G401 (cell line): ENCODE data around the gene MTUS2. TPM values are rescaled to one million over a fixed set of nuclear protein-coding genes. Genes with fewer than 3 reads are reported as not detected.

Experiments
- DNase-seq: peaks from one replicate; pipeline ENCODE4 v3.0.0-alpha.2; 2015; ENCODE audit warnings: low spot score
- in situ Hi-C: cut with HindIII; loops from 2 replicates; pipeline ENCODE4 v1.10.0; 2016; ENCODE audit warnings: low sequenced_read_pairs, mixed read lengths
- total RNA-seq: library from RNA; depleted of rRNA; stranded (reverse); fragments of >200 nt; shearing (Covaris generic); gene quantifications from 2 replicates; pipeline ENCODE4 v1.2.3, GENCODE V29; 2014; rRNA removed

MTUS2 gene
- total RNA-seq: under 0.01 TPM in 1 of 2 replicates, not detected in the other

GRCh38 chr13:28820099-28821051, at the start of gene MTUS2:
TSS of gene MTUS2 (plus strand) at chr13:28820339.
- in situ Hi-C loops: no loop called here

GRCh38 chr13:28778308-28779215, 41.6 kb upstream of the MTUS2 start:
- DNase-seq: no peak
- in situ Hi-C loops: no loop called here

More at GRCh38 chr13:28820099-28821051, at the start of gene MTUS2:
- DNase-seq: peak; percentile 81

- DNase-seq: peak; percentile 10
- in situ Hi-C loops: no loop called here
Measured at GRCh38 chr13:28792992-28793391, 27.1 kb upstream of the MTUS2 start.

GRCh38 chr13:28794396-28794795, 25.7 kb upstream of the MTUS2 start:
- in situ Hi-C loops: no loop called here
- DNase-seq: no peak

- in situ Hi-C loops: no loop called here
- DNase-seq: no peak
Measured at GRCh38 chr13:28796938-28797257, 23.2 kb upstream of the MTUS2 start.

GRCh38 chr13:28805193-28805819, 14.8 kb upstream of the MTUS2 start:
- in situ Hi-C loops: no loop called here
- DNase-seq: no peak

GRCh38 chr13:28817204-28817603, 2.9 kb upstream of the MTUS2 start:
- DNase-seq: no peak
- in situ Hi-C loops: no loop called here

- in situ Hi-C loops: no loop called here
- peak; percentile 41 for DNase-seq
Measured at GRCh38 chr13:28819046-28819730, 951 bp upstream of the MTUS2 start.

GRCh38 chr13:28819735-28820098, 422 bp upstream of the MTUS2 start:
- DNase-seq: peak; percentile 64

GRCh38 chr13:28822151-28822550, 2.0 kb downstream of the MTUS2 start:
- in situ Hi-C loops: no loop called here
- DNase-seq: peak; percentile 78

More at GRCh38 chr13:28819735-28820098, 422 bp upstream of the MTUS2 start:
- in situ Hi-C loops: no loop called here

- in situ Hi-C loops: no loop called here
- peak; percentile 64 for DNase-seq
Measured at GRCh38 chr13:28822801-28823200, 2.7 kb downstream of the MTUS2 start.

- in situ Hi-C loops: no loop called here
- DNase-seq: no peak
Measured at GRCh38 chr13:28825379-28825778, 5.2 kb downstream of the MTUS2 start.

- in situ Hi-C loops: no loop called here
- DNase-seq: no peak
Measured at GRCh38 chr13:28826368-28826767, 6.2 kb downstream of the MTUS2 start.

- no peak for DNase-seq
- in situ Hi-C loops: no loop called here
Measured at GRCh38 chr13:28830580-28830979, 10.4 kb downstream of the MTUS2 start.

GRCh38 chr13:28831117-28831516, 11.0 kb downstream of the MTUS2 start:
- in situ Hi-C loops: no loop called here
- no peak for DNase-seq

- in situ Hi-C loops: no loop called here
- no peak for DNase-seq
Measured at GRCh38 chr13:28837111-28837510, 17.0 kb downstream of the MTUS2 start.

- peak; percentile 95 for DNase-seq
- in situ Hi-C loops: no loop called here
Measured at GRCh38 chr13:28843639-28844038, 23.5 kb downstream of the MTUS2 start.

GRCh38 chr13:28849441-28849840, 29.3 kb downstream of the MTUS2 start:
- in situ Hi-C loops: no loop called here
- peak; percentile 81 for DNase-seq

GRCh38 chr13:28850226-28850625, 30.1 kb downstream of the MTUS2 start:
- in situ Hi-C loops: no loop called here
- DNase-seq: peak; percentile 86
